Measurements from ENCODE around the gene NLRP12.
A peak's percentile ranks its signal among the peaks of the same experiment; 100 is the strongest.

Gene NLRP12

GRCh38 chr19:53795019-53795418 is 29.1 kb downstream of the NLRP12 start:
- no peak overlapping the region for H3K27ac ChIP-seq
- peaks cover 3% of the 10 kb centered on the region for H3K9me3 ChIP-seq (ENCODE audit: severe bottlenecking)
- H3K27me3 ChIP-seq (ENCODE audit: insufficient read depth, low read depth, severe bottlenecking): peaks cover 81% of the 10 kb centered on the region
- no peak for DNase-seq
- H3K36me3 ChIP-seq: no peaks in the 10 kb centered on the region
- TF ChIP-seq CTCF (IDR thresholded peaks at IDR 0.05; ENCODE audit: low read depth, low read length): no peak
- H3K4me3 ChIP-seq (ENCODE audit: low read depth, low read length): no peak overlapping the region

- DNase-seq: peak; percentile 85
- Histone ChIP-seq H3K4me3 (ENCODE audit: low read depth, low read length) (no peak overlapping the region), H3K27ac (no peak overlapping the region), H3K9me3 (ENCODE audit: severe bottlenecking) (no peaks in the 10 kb centered on the region), H3K27me3 (ENCODE audit: insufficient read depth, low read depth, severe bottlenecking) (peaks cover 81% of the 10 kb centered on the region), H3K36me3 (no peaks in the 10 kb centered on the region)
- peak; percentile 91 for TF ChIP-seq CTCF (IDR thresholded peaks at IDR 0.05; ENCODE audit: low read depth, low read length)
These were observed 31.2 kb downstream of the NLRP12 start for GRCh38 chr19:53792721-53793433.

- Histone ChIP-seq H3K9me3 (ENCODE audit: severe bottlenecking) (peaks cover 3% of the 10 kb centered on the region), H3K27me3 (ENCODE audit: insufficient read depth, low read depth, severe bottlenecking) (peaks cover 78% of the 10 kb centered on the region), H3K36me3 (no peaks in the 10 kb centered on the region), H3K4me3 (ENCODE audit: low read depth, low read length) (no peak overlapping the region), H3K27ac (no peak overlapping the region)
- DNase-seq: no peak
- no peak for TF ChIP-seq CTCF (IDR thresholded peaks at IDR 0.05; ENCODE audit: low read depth, low read length)
These were observed 34.1 kb downstream of the NLRP12 start for GRCh38 chr19:53789708-53790678.

GRCh38 chr19:53787266-53787665 is 36.8 kb downstream of the NLRP12 start:
- Histone ChIP-seq H3K4me3 (ENCODE audit: low read depth, low read length) (no peak overlapping the region), H3K9me3 (ENCODE audit: severe bottlenecking) (peaks cover 3% of the 10 kb centered on the region), H3K36me3 (no peaks in the 10 kb centered on the region), H3K27me3 (ENCODE audit: insufficient read depth, low read depth, severe bottlenecking) (peaks cover 75% of the 10 kb centered on the region), H3K27ac (no peak overlapping the region)
- TF ChIP-seq CTCF (IDR thresholded peaks at IDR 0.05; ENCODE audit: low read depth, low read length): no peak
- DNase-seq: no peak

- Histone ChIP-seq H3K27ac (no peak overlapping the region), H3K27me3 (ENCODE audit: insufficient read depth, low read depth, severe bottlenecking) (peaks cover 78% of the 10 kb centered on the region), H3K9me3 (ENCODE audit: severe bottlenecking) (peaks cover 3% of the 10 kb centered on the region), H3K4me3 (ENCODE audit: low read depth, low read length) (no peak overlapping the region), H3K36me3 (no peaks in the 10 kb centered on the region)
- DNase-seq: no peak
- no peak for TF ChIP-seq CTCF (IDR thresholded peaks at IDR 0.05; ENCODE audit: low read depth, low read length)
These were observed 37.4 kb downstream of the NLRP12 start for GRCh38 chr19:53786744-53787143.
